OCI-LY1 (cell line): Measurements from ENCODE around the gene METRN.
A peak's percentile ranks its signal among the peaks of the same experiment; 100 is the strongest.

Source experiments
- H2AFZ ChIP-seq: fragments of 200-600 bp; sonication (generic), shearing (Covaris generic); 2 replicates; pipeline ENCODE4 v1.6.0; 2014; ENCODE audit warnings: antibody characterized with exemption, mild to moderate bottlenecking, low read length
- H3F3A ChIP-seq: fragments of 200-600 bp; sonication (generic), shearing (Covaris generic); 2 replicates; pipeline ENCODE4 v1.6.0; 2014; ENCODE audit warnings: mild to moderate bottlenecking, antibody characterized with exemption, low read length, moderate library complexity; ENCODE audit not compliant: insufficient read depth
- H3K27ac ChIP-seq: fragments of 200-600 bp; sonication (generic); 2 replicates; pipeline ENCODE4 v1.5.1; 2014; ENCODE audit warnings: low read length, mixed run types, mild to moderate bottlenecking, low read depth; ENCODE audit not compliant: poor library complexity, severe bottlenecking
- H3K27me3 ChIP-seq: fragments of 200-600 bp; sonication (generic); 2 replicates; pipeline ENCODE4 v1.6.0; 2014; ENCODE audit warnings: antibody characterized with exemption, mild to moderate bottlenecking, low read length, moderate library complexity; ENCODE audit not compliant: insufficient read depth
- H3K36me3 ChIP-seq: fragments of 200-600 bp; sonication (generic); 2 replicates; pipeline ENCODE4 v1.6.1; 2014; ENCODE audit warnings: mild to moderate bottlenecking, antibody characterized with exemption, low read length, moderate library complexity, mixed read lengths; ENCODE audit not compliant: insufficient read depth
- H3K4me1 ChIP-seq: fragments of 200-600 bp; sonication (generic); 2 replicates; pipeline ENCODE4 v1.5.1; 2014; ENCODE audit warnings: mild to moderate bottlenecking, low read length, moderate library complexity; ENCODE audit not compliant: insufficient read depth, severe bottlenecking
- H3K4me2 ChIP-seq: fragments of 200-600 bp; sonication (generic), shearing (Covaris generic); 2 replicates; pipeline ENCODE4 v1.6.1; 2014; ENCODE audit warnings: low read length
- H3K4me3 ChIP-seq: fragments of 200-600 bp; sonication (generic); 2 replicates; pipeline ENCODE4 v1.5.1; 2014; ENCODE audit warnings: low read length, low read depth, mild to moderate bottlenecking, mixed read lengths; ENCODE audit not compliant: poor library complexity, severe bottlenecking
- H3K79me2 ChIP-seq: fragments of 200-600 bp; shearing (Covaris generic); 2 replicates; pipeline ENCODE4 v1.6.1; 2016; ENCODE audit warnings: mixed run types, low read length, mixed read lengths; ENCODE audit not compliant: insufficient read depth
- H3K9ac ChIP-seq: fragments of 200-600 bp; sonication (generic), shearing (Covaris generic); 2 replicates; pipeline ENCODE4 v1.6.1; 2014; ENCODE audit warnings: mild to moderate bottlenecking, low read length, mixed read lengths
- H3K9me2 ChIP-seq: fragments of 200-600 bp; sonication (generic), shearing (Covaris generic); 2 replicates; pipeline ENCODE4 v1.6.1; 2014; ENCODE audit warnings: low read depth, mild to moderate bottlenecking, low read length, mixed read lengths
- H3K9me3 ChIP-seq: fragments of 200-600 bp; shearing (Covaris generic); 2 replicates; pipeline ENCODE4 v1.6.1; 2014; ENCODE audit warnings: low read length, mixed read lengths
- H4K20me1 ChIP-seq: fragments of 200-600 bp; sonication (generic), shearing (Covaris generic); 2 replicates; pipeline ENCODE4 v1.6.0; 2016; ENCODE audit warnings: mild to moderate bottlenecking, low read length; ENCODE audit not compliant: insufficient read depth
- CTCF ChIP-seq: fragments of 200-600 bp; sonication (generic), shearing (Covaris generic); IDR thresholded peaks from 2 replicates; pipeline ENCODE4 v1.5.1; 2017; ENCODE audit warnings: mild to moderate bottlenecking, antibody characterized with exemption, low read length, moderate library complexity, mixed read lengths
- EZH2 ChIP-seq: fragments of 200-600 bp; sonication (generic), shearing (Covaris generic); IDR thresholded peaks from 2 replicates; pipeline ENCODE4 v1.8.0; 2017; ENCODE audit warnings: borderline replicate concordance, mixed run types, mild to moderate bottlenecking, antibody characterized with exemption, low read length, moderate library complexity, mixed read lengths

METRN gene

GRCh38 chr16:693364-693763 lies 21.6 kb upstream of the METRN start:
- Histone ChIP-seq H3K9ac (no peak overlapping the region; the same call in 1 of the 2 replicates), H3K9me3 (no peaks in the 10 kb centered on the region), H3K4me2 (peak overlapping the region; percentile 94), H3K36me3 (no peaks in the 10 kb centered on the region), H3K79me2 (no peaks in the 10 kb centered on the region), H4K20me1 (no peaks in the 10 kb centered on the region), H3K27ac (no peak overlapping the region), H3F3A (no peaks in the 10 kb centered on the region), H3K4me1 (peaks cover 41% of the 10 kb centered on the region), H3K9me2 (no peaks in the 10 kb centered on the region), H3K27me3 (no peaks in the 10 kb centered on the region; the same call in 1 of the 2 replicates), H2AFZ (no peak overlapping the region), H3K4me3 (peak overlapping the region; percentile 70)
- no peak for TF ChIP-seq CTCF

GRCh38 chr16:693766-694165 lies 21.2 kb upstream of the METRN start:
- H3K9me2 ChIP-seq: no peaks in the 10 kb centered on the region
- no peak overlapping the region for H2AFZ ChIP-seq
- H3K9me3 ChIP-seq: no peaks in the 10 kb centered on the region
- no peaks in the 10 kb centered on the region; the same call in 1 of the 2 replicates for H3K27me3 ChIP-seq
- H3K36me3 ChIP-seq: no peaks in the 10 kb centered on the region
- no peak overlapping the region for H3K27ac ChIP-seq
- no peak overlapping the region; the same call in 1 of the 2 replicates for H3K9ac ChIP-seq
- no peak for TF ChIP-seq CTCF
- TF ChIP-seq EZH2: no peak
- no peaks in the 10 kb centered on the region for H3F3A ChIP-seq
- peak overlapping the region; percentile 94 for H3K4me2 ChIP-seq
- H3K79me2 ChIP-seq: no peaks in the 10 kb centered on the region
- H3K4me1 ChIP-seq: peaks cover 37% of the 10 kb centered on the region
- no peaks in the 10 kb centered on the region for H4K20me1 ChIP-seq
- H3K4me3 ChIP-seq: peak overlapping the region; percentile 70

- Histone ChIP-seq H3K9me2 (no peaks in the 10 kb centered on the region), H3K4me2 (peak overlapping the region; percentile 94), H3K4me3 (peak overlapping the region; percentile 70), H2AFZ (no peak overlapping the region), H3K79me2 (no peaks in the 10 kb centered on the region), H3K27me3 (no peaks in the 10 kb centered on the region; the same call in 1 of the 2 replicates), H3F3A (no peaks in the 10 kb centered on the region), H3K27ac (no peak overlapping the region), H3K36me3 (no peaks in the 10 kb centered on the region), H3K9me3 (no peaks in the 10 kb centered on the region), H4K20me1 (no peaks in the 10 kb centered on the region), H3K4me1 (peaks cover 31% of the 10 kb centered on the region), H3K9ac (peak overlapping the region; percentile 67)
- no peak for TF ChIP-seq CTCF
- no peak for TF ChIP-seq EZH2
Observed at GRCh38 chr16:694187-694862, 20.6 kb upstream of the METRN start.
